ENCODE results near the gene GART.
"Not testable (repeated sequence)": the region's sequence is repeated elsewhere in the genome, so short reads cannot be mapped to it uniquely, and the experiment has no call there.

GART gene

GRCh38 chr21:33511639-33512038 is 30.3 kb downstream of the GART start:
- no peak for TF ChIP-seq CTCF (conservative IDR thresholded peaks at IDR 0.05)
- H3K27ac ChIP-seq = no peak overlapping the region

- no peak overlapping the region for H3K27ac ChIP-seq
- no peak for TF ChIP-seq CTCF (conservative IDR thresholded peaks at IDR 0.05)
Observed at GRCh38 chr21:33510826-33511225, 31.1 kb downstream of the GART start.

GRCh38 chr21:33507003-33507402 is 34.9 kb downstream of the GART start:
- not testable (repeated sequence) for H3K27ac ChIP-seq

- no peak overlapping the region for H3K27ac ChIP-seq
- TF ChIP-seq CTCF (conservative IDR thresholded peaks at IDR 0.05) = no peak
Observed at GRCh38 chr21:33505833-33506232, 36.1 kb downstream of the GART start.

GRCh38 chr21:33496345-33496744 is 45.6 kb downstream of the GART start:
- no peak overlapping the region for H3K27ac ChIP-seq
- no peak for TF ChIP-seq CTCF (conservative IDR thresholded peaks at IDR 0.05)

GRCh38 chr21:33495743-33496142 is 46.2 kb downstream of the GART start:
- no peak overlapping the region for H3K27ac ChIP-seq
- TF ChIP-seq CTCF (conservative IDR thresholded peaks at IDR 0.05) = no peak

- no peak for TF ChIP-seq CTCF (conservative IDR thresholded peaks at IDR 0.05)
- no peak overlapping the region for H3K27ac ChIP-seq
Observed at GRCh38 chr21:33493756-33494155, 48.2 kb downstream of the GART start.

- no peak for TF ChIP-seq CTCF (conservative IDR thresholded peaks at IDR 0.05)
Observed at GRCh38 chr21:33492571-33492970, 49.3 kb downstream of the GART start.

More at GRCh38 chr21:33492571-33492970, 49.3 kb downstream of the GART start:
- peak overlapping the region; percentile 74 for H3K27ac ChIP-seq
